GM21529 (cell line): ENCODE data around the gene SLC22A14.
"Not testable (repeated sequence)": the region's sequence is repeated elsewhere in the genome, so short reads cannot be mapped to it uniquely, and the experiment has no call there.

ENCODE experiments used
- ATAC-seq: cut with Tn5 transposase; IDR thresholded peaks from one replicate; pipeline ENCODE4 v1.9.1; 2021; ENCODE audit not compliant: unreplicated experiment

SLC22A14 gene

DNA sequence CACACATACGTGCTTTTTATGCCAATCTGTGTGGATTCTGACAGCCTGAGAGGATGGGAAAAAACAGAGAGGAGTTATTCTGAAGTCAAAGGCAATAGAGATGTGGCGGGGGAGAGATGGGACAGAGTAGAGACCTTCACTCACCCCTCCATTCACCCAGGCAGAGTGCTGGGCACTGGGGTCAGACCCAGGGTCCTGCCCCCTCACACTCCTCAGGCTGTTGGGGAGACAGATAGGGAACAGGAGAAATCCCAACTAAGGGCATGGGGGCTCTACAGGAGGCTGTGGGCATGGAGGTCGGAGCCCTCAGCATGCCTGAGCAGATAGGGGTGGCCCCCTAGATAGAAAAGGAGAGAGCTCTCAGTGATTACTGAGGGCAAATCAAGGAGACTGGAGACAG lies 30.3 kb downstream of the SLC22A14 start:
- ATAC-seq = no peak

DNA sequence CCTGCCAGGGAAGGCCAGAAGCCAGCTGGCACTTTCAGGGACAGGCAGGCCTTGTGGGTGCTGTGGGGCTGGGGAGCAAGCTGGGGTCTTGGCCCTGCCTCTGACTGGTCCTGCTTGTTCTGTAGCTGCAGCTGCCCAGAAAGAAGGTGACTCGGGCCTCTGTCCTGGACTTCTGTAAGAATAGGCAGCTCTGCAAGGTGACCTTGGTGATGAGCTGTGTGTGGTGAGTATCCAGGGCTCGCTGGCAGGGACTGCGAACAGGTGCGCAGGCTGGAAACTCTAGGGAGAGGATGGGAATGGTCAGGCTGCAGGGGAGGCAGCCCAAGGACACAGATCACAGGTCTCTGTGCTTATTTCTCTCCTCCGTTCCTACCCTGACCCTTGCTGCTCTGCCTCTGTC lies 31.2 kb downstream of the SLC22A14 start:
- ATAC-seq = no peak

DNA sequence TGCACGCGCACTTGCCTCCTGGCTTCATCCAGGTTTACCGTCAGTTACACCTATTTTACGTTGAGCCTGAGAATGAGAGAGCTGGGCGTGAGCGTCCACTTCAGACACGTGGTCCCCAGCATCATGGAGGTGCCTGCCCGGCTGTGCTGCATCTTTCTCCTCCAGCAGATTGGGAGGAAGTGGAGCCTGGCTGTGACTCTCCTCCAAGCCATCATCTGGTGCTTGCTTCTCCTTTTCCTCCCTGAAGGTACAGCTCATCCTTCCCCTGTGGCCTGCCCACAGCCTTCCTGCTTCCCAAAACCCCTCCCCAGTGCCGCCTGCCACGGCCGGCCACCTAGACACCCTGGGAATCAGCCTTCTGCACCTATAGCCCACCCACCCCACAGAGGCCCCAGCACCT lies 31.6 kb downstream of the SLC22A14 start:
- ATAC-seq = no peak

DNA sequence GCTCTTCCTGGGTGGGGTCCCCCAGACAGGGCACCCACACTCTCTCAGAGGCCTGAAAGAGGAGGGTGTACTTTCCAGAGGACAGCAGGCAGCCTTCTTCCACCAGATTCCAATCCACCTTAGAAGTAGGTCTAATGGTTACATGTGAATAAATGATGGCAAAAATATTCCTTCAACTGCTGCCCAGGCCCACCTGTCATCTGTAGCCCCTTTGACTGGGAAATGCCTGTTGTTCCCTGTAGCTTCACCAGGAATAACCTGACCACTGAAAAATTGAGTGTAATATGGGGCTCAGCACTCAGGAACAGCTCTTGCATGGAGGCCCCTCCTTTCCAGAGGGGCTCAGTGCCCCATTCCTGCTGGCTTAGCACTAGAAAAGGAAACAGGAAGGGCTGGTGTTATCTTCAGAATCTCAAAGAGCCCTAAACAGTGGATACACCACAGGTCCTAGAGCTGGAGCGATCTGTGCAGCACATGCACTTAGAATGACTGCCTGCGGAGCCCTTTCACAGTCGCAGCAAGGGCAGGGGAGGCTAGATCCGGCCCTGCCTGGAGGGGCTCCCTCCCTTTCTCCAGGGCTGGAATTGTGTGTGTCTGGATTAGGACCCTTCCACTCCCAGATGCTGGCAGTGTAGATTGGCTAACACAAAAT lies 32.1 kb downstream of the SLC22A14 start:
- ATAC-seq = no peak

DNA sequence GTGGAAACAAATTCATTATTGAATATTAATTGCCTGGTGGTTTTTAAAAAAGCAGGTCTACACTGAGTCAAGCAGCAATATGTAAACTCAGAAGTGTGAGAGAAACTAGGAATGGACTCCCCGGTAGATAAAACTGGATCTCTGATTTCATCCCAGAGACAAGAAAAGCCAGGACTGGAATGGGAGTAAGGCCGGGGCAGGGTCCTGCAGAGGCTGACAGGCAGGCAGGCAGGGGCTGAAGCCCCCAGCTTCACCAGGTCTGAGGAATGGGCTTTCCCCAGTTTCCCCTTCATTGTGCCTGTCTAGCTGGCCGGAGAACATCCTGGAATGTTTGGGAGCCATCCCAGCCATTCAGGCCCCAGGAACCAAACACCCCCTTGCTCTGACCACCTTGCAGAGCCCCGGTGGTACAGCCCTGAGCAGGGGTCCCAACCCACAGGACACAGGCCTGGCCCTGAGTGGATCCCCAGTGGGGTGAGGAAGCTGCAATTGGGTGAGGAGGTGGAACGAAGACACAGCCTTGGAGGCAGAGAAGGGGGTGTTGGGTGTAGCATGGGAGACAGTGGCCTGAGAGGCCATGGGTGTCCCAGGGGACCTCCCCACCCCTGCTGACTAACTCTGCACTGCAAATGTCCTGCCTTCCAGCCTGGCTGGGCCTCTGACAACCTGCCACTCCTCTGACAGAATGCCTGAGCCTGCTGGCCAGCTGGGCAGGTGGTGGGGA lies 32.8 kb downstream of the SLC22A14 start:
- ATAC-seq = no peak

DNA sequence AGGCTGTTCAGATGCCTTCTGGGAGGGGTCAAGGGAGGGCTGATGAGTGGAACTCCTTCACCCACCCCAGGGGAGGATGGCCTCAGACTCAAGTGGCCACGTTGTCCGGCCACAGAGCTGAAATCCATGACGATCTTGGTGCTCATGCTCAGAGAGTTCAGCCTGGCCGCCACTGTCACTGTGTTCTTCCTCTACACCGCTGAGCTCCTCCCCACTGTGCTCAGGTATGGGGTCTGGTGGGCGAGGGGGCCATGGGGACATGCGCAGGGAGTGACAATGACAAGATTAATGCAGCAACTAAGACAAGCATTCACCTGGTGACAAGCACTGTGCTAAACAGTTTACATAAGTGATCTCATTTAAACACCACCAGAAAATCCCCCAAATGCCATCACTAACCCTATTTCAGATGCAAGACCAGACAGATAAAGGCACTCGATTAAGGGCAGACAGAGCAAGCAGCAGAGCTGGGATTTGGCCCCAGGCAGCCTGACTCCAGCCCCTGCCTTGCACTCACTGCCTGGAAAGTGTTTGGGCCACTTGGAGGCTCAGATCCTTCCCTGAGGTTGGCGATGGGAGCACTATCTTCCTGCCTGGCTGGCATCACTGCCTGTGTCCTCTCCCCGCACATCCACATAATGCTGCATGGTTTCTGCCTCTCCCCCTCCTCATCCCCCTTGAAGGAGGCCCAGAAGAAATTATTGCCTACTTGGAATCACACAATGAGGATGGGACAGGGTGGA lies 33.6 kb downstream of the SLC22A14 start:
- ATAC-seq = no peak

DNA sequence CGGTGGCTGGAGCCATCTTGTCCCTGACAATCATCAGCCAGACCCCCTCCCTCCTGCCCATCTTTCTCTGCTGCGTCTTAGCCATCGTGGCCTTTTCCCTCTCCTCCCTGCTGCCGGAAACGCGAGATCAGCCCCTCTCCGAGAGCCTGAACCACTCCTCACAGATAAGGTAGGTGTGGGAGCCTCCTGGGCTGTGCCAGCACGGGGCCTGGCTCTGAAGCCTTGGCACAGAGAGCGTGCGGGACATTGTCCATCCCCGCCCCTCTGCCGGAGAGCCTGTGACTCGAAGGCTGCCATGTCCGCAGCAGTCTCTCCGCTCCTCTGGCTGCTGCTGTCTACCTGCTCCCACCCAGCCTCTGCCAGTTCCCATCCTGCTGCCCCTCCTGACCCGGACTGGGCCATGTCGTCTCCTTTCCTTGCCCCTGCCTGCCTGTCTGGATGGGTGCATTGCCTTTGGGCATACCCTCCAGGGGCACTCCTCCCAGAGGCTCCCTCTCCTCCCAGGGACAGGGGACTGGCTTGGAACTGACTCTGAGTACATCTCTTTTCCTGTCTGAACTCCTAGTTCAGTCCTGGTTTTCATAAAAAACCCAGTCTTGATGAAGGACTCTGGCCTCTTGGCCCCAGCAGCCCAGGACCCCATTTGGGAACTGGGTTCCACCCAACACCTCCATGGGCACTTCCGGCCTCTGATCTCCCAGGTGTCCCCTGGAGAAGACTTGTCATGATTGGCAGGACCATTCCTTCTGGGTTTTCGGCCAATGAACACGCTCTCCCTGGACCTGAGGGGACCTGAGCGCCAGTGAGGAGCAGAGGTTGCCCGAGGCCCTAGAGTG lies 34.5 kb downstream of the SLC22A14 start:
- ATAC-seq = no peak

DNA sequence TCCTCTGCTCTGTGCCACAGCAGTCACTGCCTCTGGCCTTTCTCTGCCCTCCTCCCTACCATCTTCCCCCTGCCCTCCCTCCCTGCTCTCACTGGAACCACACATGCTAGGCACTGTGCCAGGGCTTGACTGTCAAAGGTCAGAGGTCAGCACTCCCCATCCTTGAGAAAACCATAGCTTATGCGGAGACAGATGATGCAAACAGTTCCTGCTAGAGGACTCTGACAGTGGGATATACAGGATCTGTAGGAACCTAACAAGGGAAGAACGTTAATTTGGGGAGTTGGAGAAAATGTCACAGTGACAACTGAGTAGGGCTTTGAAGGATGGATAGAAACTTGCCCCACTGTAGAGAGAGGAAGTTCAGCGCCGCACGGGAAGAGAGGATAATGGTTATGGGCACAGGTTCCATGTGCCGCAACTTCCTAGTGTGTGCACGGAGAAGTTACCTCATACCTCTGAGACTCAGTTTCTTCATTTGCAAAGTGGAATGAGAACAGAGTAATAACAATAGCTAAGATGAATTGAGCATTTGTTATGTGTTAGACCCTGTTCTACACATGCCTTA lies 35.2 kb downstream of the SLC22A14 start:
- no peak for ATAC-seq

DNA sequence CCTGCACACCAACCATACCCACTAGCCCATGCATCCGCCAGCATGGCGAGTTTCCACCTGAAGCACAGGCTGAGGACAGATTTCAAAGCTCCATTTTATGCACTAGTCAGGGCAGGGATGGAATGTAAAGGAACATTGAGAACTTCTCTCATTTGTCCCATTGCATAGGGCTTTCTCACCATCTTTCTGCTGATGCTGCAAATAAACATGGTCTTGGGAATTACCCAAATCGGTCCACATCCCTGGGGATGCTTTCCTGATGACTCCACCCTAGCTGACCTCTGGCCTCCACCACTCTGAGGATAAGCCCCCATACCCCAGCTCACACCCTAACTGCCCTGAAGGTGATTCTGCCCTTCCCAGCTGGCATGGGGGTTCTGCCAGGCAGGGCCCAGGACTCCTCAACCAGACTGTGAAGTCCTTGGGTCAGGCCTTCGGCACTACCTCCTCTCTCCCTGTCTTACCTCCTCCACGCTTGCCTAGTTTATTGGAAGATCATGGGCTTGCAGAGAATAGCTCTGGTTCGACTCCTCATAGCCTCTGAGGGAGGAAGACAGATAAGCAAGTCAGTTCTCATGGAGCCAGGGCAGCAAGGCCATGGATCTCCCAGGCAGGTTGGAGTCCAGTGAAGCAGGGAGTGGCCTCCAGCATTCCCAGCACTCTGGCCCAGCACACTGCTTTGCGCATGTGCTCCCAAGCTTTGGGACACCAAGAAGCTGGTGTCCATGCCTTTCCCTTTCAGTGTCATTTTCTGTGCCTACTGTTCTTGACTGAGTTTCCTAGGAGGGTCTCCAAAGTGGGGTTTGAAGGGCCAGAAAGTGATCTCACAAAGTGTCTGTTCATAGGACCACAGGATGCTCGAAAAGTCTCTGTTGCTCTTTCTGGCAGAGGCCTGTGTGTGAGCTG lies 36.9 kb downstream of the SLC22A14 start:
- ATAC-seq = no peak

DNA sequence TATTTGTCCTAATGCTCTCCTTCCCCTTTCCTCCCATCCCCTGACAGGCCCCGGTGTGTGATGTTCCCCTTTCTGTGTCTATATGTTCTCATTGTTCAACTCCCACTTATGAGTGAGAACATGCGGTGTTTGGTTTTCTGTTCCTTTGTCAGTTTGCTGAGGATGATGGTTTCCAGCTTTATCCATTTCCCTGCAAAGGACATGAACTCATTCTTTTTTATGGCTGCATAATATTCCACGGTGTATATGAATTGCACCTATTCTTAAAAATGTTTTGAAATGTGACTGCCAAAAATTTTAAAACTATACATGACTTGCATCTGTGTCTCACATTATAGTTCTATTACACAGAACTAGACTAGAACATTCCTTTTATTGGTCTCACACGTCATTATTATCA lies 38.5 kb downstream of the SLC22A14 start:
- ATAC-seq = not testable (repeated sequence)

DNA sequence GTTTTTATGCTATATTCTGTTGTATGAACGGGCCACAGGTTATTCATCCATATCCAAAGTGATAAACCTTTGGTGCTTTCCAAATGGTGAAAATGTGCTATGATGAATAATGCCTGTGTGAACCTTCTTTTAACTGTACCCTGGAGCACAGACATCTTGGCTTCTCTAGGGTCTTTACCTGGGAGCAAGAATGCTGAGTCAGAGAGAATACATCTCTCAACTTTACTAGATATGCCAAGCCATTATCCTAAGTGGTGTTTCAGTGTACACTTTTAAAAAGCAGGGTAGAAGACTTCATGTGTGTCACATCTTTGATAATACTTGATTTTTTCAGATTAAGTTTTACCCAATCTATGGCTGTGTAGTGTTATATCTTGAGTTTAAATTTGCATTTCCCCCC lies 41.0 kb downstream of the SLC22A14 start:
- ATAC-seq = no peak

DNA sequence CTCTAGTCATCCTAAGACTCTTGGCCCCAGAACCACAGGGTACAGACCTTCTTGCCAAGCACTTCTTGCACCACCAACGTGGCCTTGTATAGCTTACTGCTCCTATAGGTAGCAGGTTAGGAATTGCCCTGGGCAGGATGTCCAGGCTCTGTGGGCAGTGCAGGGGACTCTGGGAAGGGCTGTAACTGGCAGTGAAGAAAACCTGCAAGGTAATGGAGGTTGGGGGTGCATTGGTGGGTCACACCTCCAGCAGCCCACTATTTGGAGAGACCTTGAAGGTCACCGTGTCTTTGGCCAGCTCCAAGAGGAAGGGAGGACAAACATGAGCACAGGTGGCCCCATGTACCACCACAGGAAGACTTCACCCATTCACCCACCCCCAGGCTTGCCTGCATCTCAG lies 43.2 kb downstream of the SLC22A14 start:
- no peak for ATAC-seq

DNA sequence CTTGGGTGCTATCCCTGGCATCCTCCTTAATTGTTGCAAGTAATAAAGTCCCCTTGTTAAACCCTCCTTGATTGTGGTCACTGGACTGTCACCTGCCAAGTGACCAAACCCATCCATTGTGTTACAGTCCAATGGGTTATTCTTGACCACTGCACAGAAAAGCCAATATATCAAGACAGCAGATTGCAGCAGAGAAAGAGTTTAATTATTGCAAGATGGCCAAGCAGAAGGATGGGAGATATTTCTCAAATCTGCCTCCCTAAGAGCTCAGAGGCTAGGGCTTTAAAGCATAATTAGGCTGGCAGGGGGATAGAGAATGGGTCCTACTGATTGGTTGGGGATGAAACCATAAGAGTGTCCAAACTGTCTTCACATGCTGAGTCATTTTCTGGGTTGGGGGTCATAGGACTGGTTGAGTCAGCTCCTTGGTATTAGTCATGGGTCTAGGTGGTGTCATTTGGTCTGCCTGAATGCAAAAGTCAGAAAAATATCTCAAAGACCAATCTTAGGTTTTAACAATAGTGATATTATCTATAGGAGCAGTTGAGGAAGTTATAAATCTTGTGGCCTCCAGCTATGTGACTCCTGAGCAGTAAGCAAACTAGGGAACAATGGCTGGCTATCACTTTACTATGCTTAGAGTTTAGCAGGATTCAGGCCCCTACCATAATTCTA lies 45.4 kb downstream of the SLC22A14 start:
- no peak for ATAC-seq

DNA sequence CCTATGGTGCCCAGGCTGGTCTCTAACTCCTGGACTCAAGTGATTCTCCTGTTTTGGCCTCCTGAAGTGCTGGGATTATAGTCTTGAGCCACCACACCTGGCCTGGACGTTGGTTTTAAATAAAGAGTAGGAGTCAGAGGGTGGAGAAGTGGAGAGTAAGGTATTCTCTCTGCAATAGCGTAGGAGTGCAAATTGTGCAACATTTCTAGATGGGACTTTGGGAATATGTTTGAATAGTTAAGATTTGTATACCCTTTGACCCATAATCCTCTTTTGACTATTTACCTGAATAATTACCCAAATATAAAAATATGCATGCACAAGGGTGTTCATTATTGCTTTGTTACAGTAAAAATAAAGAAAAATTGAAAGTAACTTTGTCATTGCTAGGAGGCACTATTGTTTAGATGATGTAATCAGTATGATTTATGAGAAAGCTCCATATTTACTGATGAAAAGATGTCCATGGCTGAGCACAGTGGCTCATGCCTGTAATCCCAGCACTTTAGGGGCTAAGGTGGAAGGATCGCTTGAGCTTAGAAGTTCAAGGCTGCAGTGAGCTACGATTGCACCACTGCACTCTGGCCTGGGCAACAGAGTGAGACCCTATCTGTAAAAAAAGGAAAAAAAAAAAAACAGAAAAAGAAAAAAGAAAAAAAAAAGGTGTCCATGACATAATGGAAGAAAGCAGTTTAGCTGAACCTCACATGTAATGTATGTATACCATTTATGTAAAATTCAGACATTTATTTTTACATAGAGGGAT lies 49.3 kb downstream of the SLC22A14 start:
- ATAC-seq = no peak

DNA sequence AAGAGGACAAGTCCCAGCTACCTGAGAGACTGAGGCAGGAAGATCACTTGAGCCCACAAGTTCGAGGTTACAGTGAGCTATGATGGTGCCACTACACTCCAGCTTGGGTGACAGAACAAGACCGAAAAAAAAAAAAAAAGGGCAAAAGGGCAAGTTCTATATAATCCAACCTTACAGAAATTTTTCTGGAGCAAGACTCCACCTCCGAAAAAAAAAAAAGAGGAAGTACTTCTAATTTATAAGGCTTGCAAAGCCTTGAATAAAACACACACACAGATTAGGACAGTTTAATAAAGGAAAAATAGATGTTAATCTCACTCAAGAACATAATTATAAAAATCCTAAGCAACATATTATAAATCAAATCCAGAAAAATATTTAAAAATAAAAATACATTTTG lies 50.1 kb downstream of the SLC22A14 start:
- no peak for ATAC-seq

DNA sequence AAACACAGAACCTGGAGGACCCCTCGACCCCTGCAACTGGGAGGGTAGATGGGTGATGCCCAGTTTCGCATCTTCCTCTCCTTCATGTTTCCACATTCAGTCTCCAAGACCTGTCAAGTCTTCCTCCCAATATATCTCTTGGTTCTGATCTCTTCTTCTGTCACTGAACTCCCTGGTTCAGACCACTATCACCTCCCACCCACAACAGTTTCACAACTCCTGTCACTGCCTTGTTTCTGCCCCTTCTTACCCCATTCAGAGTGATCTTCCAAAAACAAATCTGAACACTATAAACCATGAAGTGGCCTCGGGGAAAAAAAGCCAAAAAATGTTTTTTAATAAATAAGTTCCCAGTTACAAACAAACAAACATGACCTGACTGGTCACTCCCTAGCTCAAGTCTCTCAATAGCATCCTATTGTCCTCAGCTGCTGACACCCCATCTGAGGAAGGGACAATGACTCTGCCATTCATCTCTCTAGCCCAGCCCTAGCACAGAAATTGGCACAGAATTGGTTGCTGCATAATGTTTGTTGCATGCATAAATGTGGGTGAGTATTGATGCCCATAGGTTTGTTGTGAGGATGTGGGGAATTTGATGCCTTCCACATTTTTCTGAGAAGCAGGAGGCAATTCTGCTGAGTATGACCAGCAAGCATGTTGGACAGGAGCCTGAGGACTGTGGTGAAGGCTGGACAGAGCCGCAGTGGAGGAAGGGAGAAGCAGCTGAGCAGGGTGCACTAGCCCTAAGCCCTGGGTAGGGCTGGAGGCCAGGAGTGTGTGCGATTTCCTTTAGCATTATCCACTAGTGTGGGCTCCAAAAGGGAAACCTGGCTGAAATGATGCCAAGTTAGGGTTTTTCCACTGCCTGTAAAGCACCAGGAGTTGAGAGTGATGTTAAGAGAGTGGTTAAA lies 52.3 kb downstream of the SLC22A14 start:
- ATAC-seq = no peak

DNA sequence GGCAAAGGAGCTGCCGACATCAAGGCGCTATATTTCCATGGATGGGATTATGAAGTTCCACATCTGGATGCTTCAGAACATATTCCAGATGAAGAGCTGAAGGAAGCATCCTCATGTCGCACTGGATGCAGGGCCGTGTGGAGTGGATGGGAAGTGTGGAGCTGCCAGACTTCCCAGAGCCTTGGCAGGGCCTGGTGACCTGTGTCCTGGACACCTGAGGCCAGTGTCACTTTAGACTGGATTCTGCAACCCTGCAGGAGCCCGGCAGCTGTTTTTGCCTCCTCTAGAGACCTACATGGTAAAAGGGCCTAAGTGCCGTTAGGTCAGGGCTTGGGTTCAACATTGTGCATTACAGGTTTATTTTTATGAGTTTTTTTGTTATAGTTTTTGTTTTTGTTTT lies 53.2 kb downstream of the SLC22A14 start:
- ATAC-seq = no peak

DNA sequence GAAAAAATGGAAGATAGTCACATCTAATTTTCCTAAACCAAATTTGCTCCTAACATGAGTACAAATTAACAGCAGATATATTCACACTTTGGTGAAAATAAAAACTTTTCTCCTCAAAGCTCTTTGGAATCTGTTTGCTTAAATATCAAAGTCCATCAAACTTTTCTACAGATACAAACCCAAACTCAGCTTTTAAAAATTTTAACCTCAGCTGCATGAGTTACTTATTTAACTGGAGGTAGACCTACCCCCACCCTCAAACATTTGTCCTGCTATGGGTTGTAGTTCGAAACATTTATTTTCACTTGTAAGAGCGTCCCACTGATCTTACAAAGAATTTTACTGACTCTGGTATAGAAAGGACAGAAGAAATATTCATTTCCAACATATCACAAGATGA lies 55.6 kb downstream of the SLC22A14 start:
- ATAC-seq = no peak
